Endothelial cell of umbilical vein (primary cell): ENCODE results near the gene DAAM1.

Experiments used
- CTCF ChIP-seq, 2 donors: IDR thresholded peaks; 1 replicate in 1 of 2; 2 replicates in 1 of 2; pipeline ENCODE4 v1.5.1; 2011; ENCODE audit warnings: low read length in 2 of 2, mild to moderate bottlenecking in 2 of 2, moderate library complexity in 2 of 2, control low read depth in 1 of 2, inconsistent platforms in 1 of 2, low read depth in 1 of 2; ENCODE audit not compliant: insufficient read depth in 1 of 2; ENCODE audit errors: extremely low read depth in 1 of 2
- POLR2AphosphoS5 ChIP-seq: IDR thresholded peaks from 2 replicates; pipeline ENCODE4 v1.6.1; 2012; ENCODE audit warnings: low read depth, mild to moderate bottlenecking, control low read depth, low read length, moderate library complexity; ENCODE audit not compliant: insufficient read depth

DNA sequence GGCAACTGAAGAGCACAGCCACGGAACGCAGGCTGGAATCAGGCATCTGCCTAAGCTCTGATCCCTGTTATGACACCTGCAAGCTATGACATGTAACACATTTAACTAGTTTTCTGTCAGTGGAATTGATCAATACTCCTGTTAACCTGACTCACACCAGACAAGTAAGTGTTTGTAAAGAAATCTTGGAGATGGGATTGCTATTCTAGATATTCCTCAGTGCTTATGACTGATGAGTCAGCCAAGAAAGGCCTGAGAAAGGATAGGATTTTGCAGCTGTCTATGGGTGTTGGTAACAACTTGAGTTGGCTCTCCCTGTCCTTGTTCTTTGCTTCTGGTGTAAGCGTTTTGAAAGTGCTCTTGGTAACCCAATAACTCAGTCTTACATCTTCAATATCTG, 166.2 kb downstream of the DAAM1 start:
- TF ChIP-seq CTCF (IDR thresholded peaks at IDR 0.05; ENCODE audit: extremely low read depth in 1 of 2, insufficient read depth in 1 of 2, low read depth in 1 of 2, low read length in 2 of 2) (no peak), POLR2AphosphoS5 (no peak)
